Measurements from ENCODE around the gene EFCAB14. TPM values are rescaled to one million over a fixed set of nuclear protein-coding genes. Genes with fewer than 3 reads are reported as not detected.

Gene EFCAB14
- total RNA-seq, 1 donor from 2014 or later: 116 TPM

DNA sequence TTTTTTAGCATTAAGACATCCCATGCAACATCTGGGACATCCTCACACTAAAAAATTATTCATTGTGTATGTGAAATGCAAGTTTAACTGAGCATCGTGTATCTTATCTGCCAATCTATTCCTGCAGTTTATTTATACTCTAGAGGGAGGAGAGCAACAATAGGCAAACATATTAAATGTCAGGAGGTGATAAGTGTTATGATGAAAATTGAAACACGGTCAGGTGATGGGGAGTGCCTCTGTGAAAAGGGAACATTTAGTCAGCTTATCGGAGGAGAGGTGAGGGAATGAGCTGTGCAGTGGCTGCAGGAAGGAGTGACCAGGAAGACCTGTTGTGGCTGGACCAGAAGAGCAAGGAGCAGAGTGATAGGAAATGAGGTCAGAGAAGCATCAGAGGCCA is 775 bp upstream of the EFCAB14 start:
- Histone ChIP-seq H3K4me3 (peak overlapping the region; percentile 90), H3K9me3 (no peaks in the 10 kb centered on the region), H3K27ac (peak overlapping the region; percentile 96), H3K4me1 (peaks cover 45% of the 10 kb centered on the region), H3K36me3 (peaks cover 21% of the 10 kb centered on the region), H3K27me3 (ENCODE audit: low read depth) (no peaks in the 10 kb centered on the region)
- intact Hi-C loops (cut with DNase I): no loop called here
- TF ChIP-seq, protein P1, sequence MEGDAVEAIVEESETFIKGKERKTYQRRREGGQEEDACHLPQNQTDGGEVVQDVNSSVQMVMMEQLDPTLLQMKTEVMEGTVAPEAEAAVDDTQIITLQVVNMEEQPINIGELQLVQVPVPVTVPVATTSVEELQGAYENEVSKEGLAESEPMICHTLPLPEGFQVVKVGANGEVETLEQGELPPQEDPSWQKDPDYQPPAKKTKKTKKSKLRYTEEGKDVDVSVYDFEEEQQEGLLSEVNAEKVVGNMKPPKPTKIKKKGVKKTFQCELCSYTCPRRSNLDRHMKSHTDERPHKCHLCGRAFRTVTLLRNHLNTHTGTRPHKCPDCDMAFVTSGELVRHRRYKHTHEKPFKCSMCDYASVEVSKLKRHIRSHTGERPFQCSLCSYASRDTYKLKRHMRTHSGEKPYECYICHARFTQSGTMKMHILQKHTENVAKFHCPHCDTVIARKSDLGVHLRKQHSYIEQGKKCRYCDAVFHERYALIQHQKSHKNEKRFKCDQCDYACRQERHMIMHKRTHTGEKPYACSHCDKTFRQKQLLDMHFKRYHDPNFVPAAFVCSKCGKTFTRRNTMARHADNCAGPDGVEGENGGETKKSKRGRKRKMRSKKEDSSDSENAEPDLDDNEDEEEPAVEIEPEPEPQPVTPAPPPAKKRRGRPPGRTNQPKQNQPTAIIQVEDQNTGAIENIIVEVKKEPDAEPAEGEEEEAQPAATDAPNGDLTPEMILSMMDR (IDR thresholded peaks at IDR 0.05): no peak
- DNase-seq (peak; percentile 48), ATAC-seq (peak; percentile 49 to 63)

DNA sequence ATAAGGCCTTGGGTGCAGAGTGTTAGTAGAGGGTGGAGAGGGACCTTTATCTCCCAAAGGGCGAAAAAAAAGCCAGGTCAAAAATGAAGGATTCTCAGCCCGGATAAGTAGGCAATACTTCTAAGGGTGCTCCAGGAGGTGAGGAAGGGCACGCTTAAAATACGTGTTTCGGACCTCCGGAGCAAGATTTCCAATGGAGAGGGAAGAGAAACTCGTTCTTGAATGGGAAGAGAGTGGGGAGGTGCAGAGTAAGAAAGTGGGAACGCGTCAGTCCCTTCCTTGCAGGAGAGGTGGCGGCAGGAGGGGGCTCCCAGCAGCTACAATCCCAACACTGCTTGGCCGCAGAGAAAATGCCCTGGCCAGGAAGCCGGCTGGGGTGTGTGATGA is 581 bp downstream of the EFCAB14 start:
- no peak for DNase-seq
- Histone ChIP-seq H3K4me1 (peaks cover 43% of the 10 kb centered on the region), H3K4me3 (peak overlapping the region; percentile 90), H3K27me3 (ENCODE audit: low read depth) (no peaks in the 10 kb centered on the region), H3K9me3 (no peaks in the 10 kb centered on the region), H3K36me3 (peaks cover 35% of the 10 kb centered on the region), H3K27ac (peak overlapping the region; percentile 96)
- peak; percentile 8 to 25 for ATAC-seq
- intact Hi-C loops (cut with DNase I): no loop called here
- TF ChIP-seq, protein P1 (IDR thresholded peaks at IDR 0.05): no peak

DNA sequence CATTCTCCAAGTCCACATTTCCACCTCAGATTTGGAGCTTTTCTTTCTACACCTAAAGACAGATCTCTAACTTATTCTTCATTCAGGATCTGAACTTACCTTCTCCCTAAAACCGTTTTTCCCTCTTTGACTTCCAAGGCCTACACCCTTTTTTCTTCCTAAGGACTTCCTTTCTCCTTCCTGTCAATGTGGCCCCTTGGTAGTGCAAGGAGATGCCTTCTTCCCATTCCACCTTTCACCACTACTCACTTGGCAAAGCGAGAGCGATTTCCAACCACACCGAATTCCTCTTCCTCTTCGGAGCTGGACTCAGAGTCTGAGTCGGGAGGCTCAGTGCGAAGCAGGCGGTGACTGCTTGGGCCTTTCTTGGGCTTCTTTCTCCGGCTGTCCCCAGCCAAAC is 1.3 kb downstream of the EFCAB14 start:
- ATAC-seq (no peak), DNase-seq (no peak)
- peak overlapping the region; percentile 96 for H3K27ac ChIP-seq
- peaks cover 42% of the 10 kb centered on the region for H3K36me3 ChIP-seq
- H3K27me3 ChIP-seq (ENCODE audit: low read depth): no peaks in the 10 kb centered on the region
- H3K4me3 ChIP-seq: peak overlapping the region; percentile 90
- peaks cover 43% of the 10 kb centered on the region for H3K4me1 ChIP-seq
- H3K9me3 ChIP-seq: no peaks in the 10 kb centered on the region
- intact Hi-C loops (cut with DNase I): no loop called here
- TF ChIP-seq, protein P1 (IDR thresholded peaks at IDR 0.05): no peak

DNA sequence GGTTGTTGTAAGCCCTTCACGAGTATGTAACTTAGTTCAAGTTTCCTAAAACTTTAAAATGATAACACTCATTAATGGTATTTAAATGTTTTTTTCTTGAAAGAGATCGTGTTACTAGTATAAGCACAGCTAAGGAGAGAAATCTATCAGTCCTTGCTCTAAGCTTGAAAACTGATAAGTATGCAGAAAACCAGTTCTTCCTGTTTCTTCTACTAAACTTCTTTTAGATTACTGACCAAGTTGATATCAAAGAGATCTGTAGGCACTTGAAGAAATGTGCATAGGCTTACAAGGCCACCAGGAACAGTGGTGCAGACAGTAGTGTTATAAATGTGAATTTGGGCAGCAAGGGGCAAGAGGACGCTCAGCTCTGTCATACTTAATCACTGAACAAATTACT is 3.9 kb downstream of the EFCAB14 start:
- Histone ChIP-seq H3K9me3 (no peaks in the 10 kb centered on the region), H3K4me1 (peaks cover 40% of the 10 kb centered on the region), H3K4me3 (no peak overlapping the region), H3K36me3 (peaks cover 68% of the 10 kb centered on the region), H3K27ac (no peak overlapping the region), H3K27me3 (ENCODE audit: low read depth) (no peaks in the 10 kb centered on the region)
- intact Hi-C loops (cut with DNase I): no loop called here
- TF ChIP-seq, protein P1 (IDR thresholded peaks at IDR 0.05): no peak
- ATAC-seq (no peak), DNase-seq (no peak)

DNA sequence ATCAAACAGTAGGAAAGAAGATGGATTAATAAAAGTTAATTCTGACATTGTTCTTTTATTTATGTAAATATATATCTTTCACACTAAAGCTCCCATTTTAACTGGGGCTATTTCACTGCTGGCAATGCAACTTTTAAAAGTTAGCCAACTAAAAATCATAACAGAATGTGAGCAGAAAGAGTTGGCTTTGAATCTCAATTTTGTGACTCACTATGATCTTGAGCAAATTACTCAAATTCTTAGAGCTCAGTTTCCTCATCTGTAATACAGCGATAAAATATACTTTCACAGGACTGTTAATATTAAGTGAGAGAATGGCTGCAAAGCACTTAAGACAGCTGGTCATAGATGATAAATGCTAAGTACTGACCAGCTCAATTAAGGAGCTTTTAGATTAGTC is 10.8 kb downstream of the EFCAB14 start:
- H3K9me3 ChIP-seq: no peaks in the 10 kb centered on the region
- no peaks in the 10 kb centered on the region for H3K27me3 ChIP-seq (ENCODE audit: low read depth)
- DNase-seq: no peak
- no peak overlapping the region for H3K4me3 ChIP-seq
- TF ChIP-seq, protein P1 (IDR thresholded peaks at IDR 0.05): no peak
- peaks cover 19% of the 10 kb centered on the region for H3K4me1 ChIP-seq
- peaks cover 99% of the 10 kb centered on the region for H3K36me3 ChIP-seq
- intact Hi-C loops (cut with DNase I): no loop called here
- no peak overlapping the region for H3K27ac ChIP-seq
- ATAC-seq: no peak

DNA sequence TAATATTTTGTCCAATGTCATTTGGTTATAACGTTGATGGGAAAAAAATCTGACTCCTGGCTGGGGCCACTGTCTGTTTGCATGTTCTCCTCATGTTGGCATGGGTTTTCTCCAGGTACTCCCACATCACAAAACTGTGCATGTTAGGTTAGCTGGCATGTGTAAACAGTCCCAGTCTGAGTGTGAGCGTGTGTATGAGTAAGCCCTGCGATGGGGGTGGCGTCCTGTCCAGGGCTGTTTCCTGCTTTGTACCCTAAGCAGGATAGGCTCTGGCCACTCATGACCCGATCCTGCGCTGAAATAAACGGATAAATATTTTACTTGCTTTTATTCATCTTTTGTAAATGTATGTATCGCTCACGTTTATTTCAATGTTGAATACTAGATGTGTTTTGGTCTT is 13.5 kb downstream of the EFCAB14 start:
- Histone ChIP-seq H3K4me1 (peaks cover 19% of the 10 kb centered on the region), H3K27ac (no peak overlapping the region), H3K9me3 (no peaks in the 10 kb centered on the region), H3K36me3 (peaks cover 86% of the 10 kb centered on the region), H3K4me3 (no peak overlapping the region), H3K27me3 (ENCODE audit: low read depth) (no peaks in the 10 kb centered on the region)
- TF ChIP-seq, protein P1 (IDR thresholded peaks at IDR 0.05): no peak
- peak in 1 of 2 donors; percentile 64 for ATAC-seq
- intact Hi-C loops (cut with DNase I): no loop called here
- no peak for DNase-seq
